Measurements from ENCODE around the gene CFAP210.

- TF ChIP-seq POLR2A (IDR thresholded peaks at IDR 0.05) = no peak
- TF ChIP-seq CTCF (IDR thresholded peaks at IDR 0.05) = no peak
Measured at GRCh38 chr2:169598982-169599381, 95.2 kb downstream of the CFAP210 start.
